ENCODE results near the gene AGRN. TPM values are rescaled to one million over a fixed set of nuclear protein-coding genes. Genes with fewer than 3 reads are reported as not detected.

The AGRN gene
- polyA plus RNA-seq, 3 donors = 12.5 to 34.2 (median 21.5) TPM

- 90 to 93% (median 91%) methylated on average over 51 to 52 of the region's 52 CpGs for WGBS, 3 donors
These were observed 61.7 kb downstream of the AGRN start for GRCh38 chr1:1081311-1082238.

DNA sequence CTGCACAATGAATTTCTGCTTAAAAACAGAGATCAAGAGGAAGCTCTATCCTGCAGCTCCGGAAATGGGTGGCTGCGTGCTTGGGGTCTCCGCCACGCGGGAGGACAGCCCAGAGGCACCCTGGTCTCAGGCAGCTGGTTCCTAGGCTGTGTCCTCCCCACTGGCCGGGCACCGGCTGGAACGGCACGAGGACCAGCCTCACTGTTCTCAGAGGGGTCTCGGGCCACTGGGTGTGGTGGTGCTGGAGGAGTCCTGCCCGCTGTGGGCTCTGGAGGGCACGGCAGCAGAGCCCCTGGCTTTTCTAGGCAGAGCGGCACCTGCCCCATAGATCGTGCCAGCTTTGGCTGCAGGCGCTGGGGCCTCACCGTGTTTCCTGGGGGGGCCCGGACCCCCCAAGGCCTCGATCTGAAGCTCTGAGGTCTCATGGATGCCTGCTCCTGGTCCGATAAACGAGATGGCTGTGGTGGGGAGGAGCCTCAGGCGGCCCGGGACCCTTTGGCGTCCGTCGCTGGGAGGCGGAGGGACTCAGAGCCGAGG is 62.4 kb downstream of the AGRN start:
- no peak overlapping the region for H3K27ac ChIP-seq (ENCODE audit: low read depth, low read length)
- 91 to 93% (median 92%) methylated on average over 27 of the region's 27 CpGs for WGBS, 3 donors

More at GRCh38 chr1:1081311-1082238, 61.7 kb downstream of the AGRN start:
- H3K27ac ChIP-seq (ENCODE audit: low read depth, low read length) = no peak overlapping the region

GRCh38 chr1:1082776-1083415 is 63.0 kb downstream of the AGRN start:
- no peak overlapping the region for H3K27ac ChIP-seq (ENCODE audit: low read depth, low read length)
- 93 to 94% (median 94%) methylated on average over 37 to 40 of the region's 40 CpGs for WGBS, 3 donors

DNA sequence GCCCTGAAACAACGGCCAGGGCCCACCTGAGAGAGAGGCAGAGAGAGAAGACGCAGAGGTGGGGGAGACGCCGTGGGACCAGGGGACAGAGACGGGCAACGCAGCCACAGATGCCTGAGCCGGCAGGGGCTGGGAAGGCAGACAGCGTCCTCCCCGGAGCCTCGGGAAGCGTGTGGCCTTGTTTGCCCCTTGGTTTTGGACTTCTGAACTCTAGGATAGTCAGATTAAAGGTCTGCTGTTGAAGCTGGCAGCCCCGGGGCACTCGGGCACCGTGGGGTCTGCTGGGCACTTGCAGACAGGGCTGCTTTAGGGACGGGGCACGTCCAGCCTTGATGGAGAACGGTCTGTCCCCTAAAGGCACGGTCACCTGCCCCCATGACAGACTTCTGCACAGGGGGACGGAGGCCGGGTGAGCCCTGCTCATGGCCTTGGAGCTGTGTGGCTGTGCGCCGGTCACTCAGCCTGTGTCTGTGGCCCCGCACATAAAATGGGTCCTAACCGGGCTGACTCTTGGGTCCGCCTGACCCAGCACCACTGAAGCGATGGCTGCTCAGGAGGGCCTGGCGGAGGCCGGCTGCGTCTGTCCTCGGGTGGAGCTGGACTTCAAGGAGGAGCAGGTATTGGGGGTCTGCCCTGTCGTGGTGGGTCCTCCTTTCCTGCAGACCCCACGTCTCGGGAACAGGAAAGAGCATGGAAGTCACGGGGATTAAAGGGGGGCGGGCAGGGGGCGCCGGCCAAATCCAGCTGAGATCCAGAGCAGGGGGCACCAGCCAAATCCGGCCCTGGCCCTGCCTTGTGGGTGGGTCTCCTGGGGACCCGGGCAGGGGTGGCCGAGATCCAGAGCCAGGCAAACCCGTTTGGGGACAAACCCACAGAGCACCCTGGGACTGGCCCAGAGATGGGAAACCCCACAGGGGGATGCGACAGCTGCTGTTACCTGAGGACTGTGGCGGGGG is 63.8 kb downstream of the AGRN start:
- H3K27ac ChIP-seq (ENCODE audit: low read depth, low read length) = no peak overlapping the region
- 90 to 93% (median 92%) methylated on average over 43 of the region's 43 CpGs for WGBS, 3 donors

DNA sequence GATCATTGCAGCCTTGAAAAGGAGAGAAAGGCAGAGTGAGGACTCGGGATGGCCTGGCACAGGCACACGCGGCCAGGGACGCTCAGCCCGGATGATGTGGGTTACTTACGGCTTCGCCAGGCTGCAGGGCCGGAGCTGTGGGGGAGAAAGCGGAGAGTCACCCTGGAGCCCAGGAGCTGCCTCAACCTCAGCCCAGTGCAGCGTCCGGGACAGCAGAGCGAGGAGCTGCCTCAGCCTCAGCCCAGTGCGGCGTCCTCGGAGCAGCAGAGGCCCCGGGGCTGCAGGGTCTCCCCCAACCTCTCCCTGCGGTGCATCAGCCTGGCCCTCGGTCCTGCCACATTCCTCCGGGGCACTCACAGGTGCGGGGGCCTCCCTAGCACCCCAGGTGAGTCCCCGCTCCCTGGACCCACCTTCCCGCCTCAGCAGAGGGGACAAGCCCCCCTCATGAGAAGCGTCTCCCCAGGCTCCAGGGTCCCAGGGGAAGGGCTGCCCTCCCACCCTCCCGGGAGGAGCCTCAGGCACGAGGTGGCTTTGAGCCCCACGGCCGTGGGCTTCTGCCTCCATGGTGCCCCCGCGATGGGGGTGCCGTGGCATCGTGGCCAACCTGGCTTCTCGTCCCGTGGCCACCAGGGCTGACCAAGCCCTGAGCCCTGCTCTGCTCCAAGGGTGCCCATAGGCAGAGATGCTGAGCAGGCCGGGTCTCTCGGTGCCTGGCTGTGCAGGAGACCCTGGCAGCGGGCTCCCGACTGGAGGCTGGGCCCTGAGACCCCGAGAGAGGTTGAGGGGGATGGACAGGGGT is 64.7 kb downstream of the AGRN start:
- no peak overlapping the region for H3K27ac ChIP-seq (ENCODE audit: low read depth, low read length)
- WGBS, 3 donors = 93 to 95% (median 94%) methylated on average over 36 to 38 of the region's 38 CpGs

DNA sequence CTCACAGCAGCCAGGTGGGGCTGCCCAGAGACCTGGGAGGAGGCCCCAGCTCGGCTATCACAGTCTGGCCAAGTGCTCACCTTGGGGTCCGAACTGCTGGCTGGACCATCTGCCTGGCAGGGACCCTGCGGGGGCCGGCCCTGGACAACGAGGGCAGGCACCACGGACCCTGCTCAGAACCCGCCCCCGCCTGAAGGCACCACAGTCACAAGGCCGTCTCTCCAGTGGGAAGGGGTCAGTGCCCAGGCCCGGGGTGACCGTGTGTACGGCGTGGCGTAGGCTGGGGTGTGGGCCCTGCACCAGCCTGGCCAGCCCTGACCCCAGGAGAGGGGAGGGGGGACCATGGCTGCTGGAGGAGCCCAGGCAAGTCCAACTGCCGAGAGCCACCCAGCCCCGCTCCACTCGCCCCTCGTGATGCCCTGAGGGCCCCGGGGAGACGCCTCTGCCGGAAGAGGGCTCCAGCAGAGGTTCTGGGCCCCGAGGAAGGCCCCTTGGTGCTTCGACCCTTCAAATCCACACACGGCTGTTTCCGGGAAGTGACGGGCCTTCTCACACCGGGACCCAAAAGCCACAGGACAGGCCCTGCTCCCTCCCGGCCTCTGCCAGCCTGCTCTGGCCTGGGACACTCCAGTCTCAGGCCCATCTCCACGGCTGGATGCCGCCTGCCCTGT is 65.4 kb downstream of the AGRN start:
- no peak overlapping the region for H3K27ac ChIP-seq (ENCODE audit: low read depth, low read length)
- 91 to 93% (median 92%) methylated on average over 27 to 30 of the region's 30 CpGs for WGBS, 3 donors

GRCh38 chr1:1085911-1086841 is 66.3 kb downstream of the AGRN start:
- 87 to 95% (median 94%) methylated on average over 35 to 38 of the region's 38 CpGs for WGBS, 3 donors
- H3K27ac ChIP-seq (ENCODE audit: low read depth, low read length) = no peak overlapping the region

DNA sequence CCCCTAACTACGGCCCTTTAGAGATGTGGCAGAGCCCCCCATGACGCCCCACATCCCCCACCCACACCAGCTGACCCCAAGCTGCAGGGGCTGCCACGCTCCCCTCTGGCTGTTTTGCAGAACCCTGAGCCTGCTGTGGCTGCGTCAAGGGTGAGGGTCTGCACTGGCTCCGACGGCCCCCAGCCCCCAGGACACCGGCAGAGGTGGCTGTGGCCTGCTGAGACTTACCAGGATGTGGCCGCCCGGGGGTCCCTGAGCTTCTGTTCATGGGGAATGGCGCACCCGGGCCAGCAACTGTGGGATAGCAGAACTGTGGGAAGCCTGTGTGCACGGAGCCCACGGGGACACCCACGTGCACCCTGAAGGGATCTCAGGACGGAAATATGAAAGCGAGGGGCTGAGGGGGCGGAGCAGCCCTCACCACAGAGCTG is 67.0 kb downstream of the AGRN start:
- no peak overlapping the region for H3K27ac ChIP-seq (ENCODE audit: low read depth, low read length)
- WGBS, 3 donors = 91 to 96% (median 93%) methylated on average over 17 of the region's 17 CpGs

- WGBS, 3 donors = 92 to 95% (median 94%) methylated on average over 38 of the region's 38 CpGs
- H3K27ac ChIP-seq (ENCODE audit: low read depth, low read length) = no peak overlapping the region
These were observed 67.6 kb downstream of the AGRN start for GRCh38 chr1:1087351-1088028.

- WGBS, 3 donors = 88 to 95% (median 93%) methylated on average over 29 to 39 of the region's 39 CpGs
- no peak overlapping the region for H3K27ac ChIP-seq (ENCODE audit: low read depth, low read length)
These were observed 68.3 kb downstream of the AGRN start for GRCh38 chr1:1088029-1088800.

DNA sequence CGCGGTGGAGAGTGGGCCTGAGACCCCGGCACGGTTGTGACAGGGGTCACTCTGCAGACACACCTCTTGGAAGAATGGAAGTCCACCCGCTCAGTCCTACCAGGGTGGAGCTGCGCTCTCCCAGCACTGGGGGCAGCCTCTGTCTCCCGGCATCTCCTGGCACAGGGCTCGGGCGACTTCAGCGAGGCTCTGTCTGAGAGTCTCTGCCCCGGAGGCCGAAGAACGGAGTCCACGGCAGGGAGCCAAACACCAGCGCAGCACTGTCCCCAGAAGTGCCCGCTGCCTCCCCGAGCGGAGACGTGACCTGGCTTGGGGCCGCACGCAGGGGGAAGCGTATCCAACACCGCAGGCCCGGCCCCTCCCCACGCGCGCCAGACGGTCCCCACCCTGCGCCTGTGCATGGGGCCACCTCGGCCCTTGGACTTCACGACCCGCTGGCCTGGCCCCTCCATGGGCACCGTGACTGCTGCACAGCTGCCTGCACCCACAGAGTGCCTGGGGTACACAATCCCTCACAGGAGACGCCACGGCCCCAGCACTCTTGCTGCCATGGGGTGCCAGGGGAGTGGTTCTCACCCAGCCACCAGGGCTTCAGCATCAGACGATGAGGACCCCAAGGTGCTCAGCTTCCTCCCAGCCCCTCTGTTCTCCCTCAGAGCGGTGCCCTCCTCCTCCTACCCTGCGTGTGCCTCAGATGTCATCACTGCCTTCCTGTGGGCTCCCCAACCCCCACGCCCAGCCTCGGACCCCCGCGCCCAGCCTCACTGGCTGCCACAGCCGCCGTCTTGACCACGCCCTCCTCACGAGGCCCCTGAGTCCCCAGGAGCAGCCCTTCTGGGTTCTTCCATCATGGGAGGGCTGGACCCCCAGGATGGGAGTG is 69.1 kb downstream of the AGRN start:
- no peak overlapping the region for H3K27ac ChIP-seq (ENCODE audit: low read depth, low read length)
- 89 to 95% (median 91%) methylated on average over 44 to 46 of the region's 46 CpGs for WGBS, 3 donors

- WGBS, 3 donors = 92 to 95% (median 94%) methylated on average over 21 to 22 of the region's 22 CpGs
- H3K27ac ChIP-seq (ENCODE audit: low read depth, low read length) = no peak overlapping the region
These were observed 70.0 kb downstream of the AGRN start for GRCh38 chr1:1089731-1090423.
